Testis (tissue), 3 donors: Measurements from ENCODE around the gene KIAA0753. TPM values are rescaled to one million over a fixed set of nuclear protein-coding genes. Genes with fewer than 3 reads are reported as not detected.

ENCODE experiments used
- DNase-seq: peaks from one replicate; pipeline ENCODE4 v3.0.0-alpha.2; 2019
- H3K27ac ChIP-seq, 2 donors: fragments of 200-600 bp; sonication (generic); one replicate each; pipeline ENCODE4 v1.5.1; 2019
- H3K27me3 ChIP-seq: fragments of 200-600 bp; sonication (generic); one replicate; pipeline ENCODE4 v1.5.1; 2019
- H3K36me3 ChIP-seq: fragments of 200-600 bp; sonication (generic); one replicate; pipeline ENCODE4 v1.5.1; 2017; ENCODE audit warnings: low read depth; ENCODE audit errors: missing control alignments
- H3K4me1 ChIP-seq: fragments of 200-600 bp; sonication (generic); one replicate; pipeline ENCODE4 v1.5.1; 2019
- H3K4me3 ChIP-seq, 2 donors: fragments of 200-600 bp; sonication (generic); one replicate each; pipeline ENCODE4 v1.5.1; 2017 to 2019
- H3K9me3 ChIP-seq: fragments of 200-600 bp; sonication (generic); one replicate; pipeline ENCODE4 v1.5.1; 2017
- CTCF ChIP-seq, 3 experiments: fragments of 450-650 bp in 2 of 3; fragments of 200-600 bp in 1 of 3; sonication (generic) in 1 of 3; IDR thresholded peaks; one replicate each; pipeline ENCODE4 v1.5.1; 2016 to 2019; ENCODE audit warnings: antibody characterized with exemption in 3 of 3, mild to moderate bottlenecking in 2 of 3, moderate library complexity in 1 of 3
- POLR2A ChIP-seq: fragments of 450-650 bp; IDR thresholded peaks from one replicate; pipeline ENCODE4 v1.6.1; 2017; ENCODE audit warnings: antibody characterized with exemption, mild to moderate bottlenecking, moderate library complexity
- WGBS, 2 donors: methylation state at CpG; one replicate each; pipeline ENCODE4 v1.1.5; 2018; 5-methylcytosine and 5-hydroxymethylcytosine counted together
- intact Hi-C: fragments of 100-400 bp; cut with DNase I; formaldehyde crosslinking; loops from one replicate; pipeline ENCODE4 v1.15.1; 2023; ENCODE audit warnings: low total_unique reads
- polyA plus RNA-seq: library from polyadenylated mRNA; stranded (reverse); fragments of 350-450 nt; fragmentation: Illumina TruSeq; extraction: RNeasy Lipid Tissue Mini Kit (QIAGEN cat#74804); gene quantifications from one replicate; pipeline ENCODE4 v1.2.3, GENCODE V29; 2014; ENCODE audit warnings: low read depth, low replicate concordance; ENCODE audit not compliant: insufficient read depth
- total RNA-seq, 2 donors: library from RNA; depleted of rRNA; stranded (reverse); fragments of >200 nt; gene quantifications; one replicate each; pipeline ENCODE4 v1.2.3, GENCODE V29; 2016

The KIAA0753 gene
- total and polyA plus RNA-seq, 3 donors from 2014 or later: 43.9 to 59.8 (median 44.7) TPM

- Histone ChIP-seq H3K4me3 (no peak overlapping the region), H3K4me1 (no peaks in the 10 kb centered on the region), H3K27me3 (no peaks in the 10 kb centered on the region), H3K9me3 (no peaks in the 10 kb centered on the region), H3K36me3 (no peaks in the 10 kb centered on the region), H3K27ac (no peak overlapping the region)
- DNase-seq: no peak
- 87 to 96% methylated on average over 6 of the region's 6 CpGs for WGBS, 2 donors
- TF ChIP-seq CTCF (IDR thresholded peaks at IDR 0.05): no peak
- no peak for TF ChIP-seq POLR2A
- intact Hi-C loops: no loop called here
Observed at GRCh38 chr17:6626616-6627015, 13.9 kb downstream of the KIAA0753 start.

- no peak for DNase-seq
- intact Hi-C loops: no loop called here
- Histone ChIP-seq H3K27ac (no peak overlapping the region), H3K36me3 (no peaks in the 10 kb centered on the region), H3K27me3 (no peaks in the 10 kb centered on the region), H3K9me3 (no peaks in the 10 kb centered on the region), H3K4me3 (no peak overlapping the region), H3K4me1 (no peaks in the 10 kb centered on the region)
- TF ChIP-seq POLR2A: no peak
- TF ChIP-seq CTCF (IDR thresholded peaks at IDR 0.05): no peak
- 95 to 96% methylated on average over 3 of the region's 3 CpGs for WGBS, 2 donors
Observed at GRCh38 chr17:6623941-6624340, 16.6 kb downstream of the KIAA0753 start.

GRCh38 chr17:6611231-6611630 is 29.3 kb downstream of the KIAA0753 start:
- TF ChIP-seq POLR2A (no peak), CTCF (IDR thresholded peaks at IDR 0.05) (no peak)
- Histone ChIP-seq H3K4me3 (no peak overlapping the region), H3K36me3 (no peaks in the 10 kb centered on the region), H3K27me3 (no peaks in the 10 kb centered on the region), H3K27ac (no peak overlapping the region), H3K4me1 (peaks cover 6% of the 10 kb centered on the region), H3K9me3 (no peaks in the 10 kb centered on the region)
- no peak for DNase-seq
- WGBS, 2 donors: 91 to 95% methylated on average over 4 of the region's 4 CpGs
- intact Hi-C loops: no loop called here

- intact Hi-C loops: no loop called here
- WGBS, 2 donors: 96 to 98% methylated on average over 5 of the region's 5 CpGs
- Histone ChIP-seq H3K9me3 (no peaks in the 10 kb centered on the region), H3K27ac (no peak overlapping the region), H3K4me1 (peaks cover 6% of the 10 kb centered on the region), H3K27me3 (no peaks in the 10 kb centered on the region), H3K36me3 (no peaks in the 10 kb centered on the region), H3K4me3 (no peak overlapping the region)
- no peak for DNase-seq
- TF ChIP-seq CTCF (IDR thresholded peaks at IDR 0.05) (no peak), POLR2A (no peak)
Observed at GRCh38 chr17:6610011-6610410, 30.5 kb downstream of the KIAA0753 start.

GRCh38 chr17:6608321-6608720 is 32.2 kb downstream of the KIAA0753 start:
- WGBS, 2 donors: 94 to 98% methylated on average over 3 of the region's 3 CpGs
- TF ChIP-seq CTCF (IDR thresholded peaks at IDR 0.05): no peak
- TF ChIP-seq POLR2A: no peak
- Histone ChIP-seq H3K4me1 (peaks cover 6% of the 10 kb centered on the region), H3K27me3 (no peaks in the 10 kb centered on the region), H3K9me3 (no peaks in the 10 kb centered on the region), H3K4me3 (no peak overlapping the region), H3K27ac (no peak overlapping the region), H3K36me3 (no peaks in the 10 kb centered on the region)
- DNase-seq: no peak
- intact Hi-C loops: no loop called here
